Muscle of leg (tissue), 11 donors: Measurements from ENCODE around the gene SLC38A9. TPM values are rescaled to one million over a fixed set of nuclear protein-coding genes. Genes with fewer than 3 reads are reported as not detected.

Experiments used
- DNase-seq: peaks from one replicate; pipeline ENCODE4 v3.0.0; 2013
- H3K27ac ChIP-seq: one replicate; pipeline ENCODE4 v1.5.1; 2013; ENCODE audit warnings: mild to moderate bottlenecking, low read length, control low read depth
- H3K27me3 ChIP-seq: one replicate; pipeline ENCODE4 v1.6.1; 2013; ENCODE audit warnings: low read length; ENCODE audit not compliant: control insufficient read depth, insufficient read depth
- H3K36me3 ChIP-seq: one replicate; pipeline ENCODE4 v1.6.1; 2013; ENCODE audit warnings: low read length; ENCODE audit not compliant: control insufficient read depth, insufficient read depth
- H3K4me1 ChIP-seq: one replicate; pipeline ENCODE4 v1.6.1; 2013; ENCODE audit warnings: low read length; ENCODE audit not compliant: control insufficient read depth, insufficient read depth
- H3K4me3 ChIP-seq: one replicate; pipeline ENCODE4 v1.5.1; 2013; ENCODE audit warnings: low read length, control low read depth
- H3K9me3 ChIP-seq: replicated peaks from 2 replicates; pipeline ENCODE4 v1.6.1; 2013; ENCODE audit warnings: low read depth, low read length; ENCODE audit not compliant: control insufficient read depth
- WGBS: methylation state at CpG from one replicate; pipeline ENCODE4 v1.1.5; 2013; ENCODE audit warnings: missing lambda C conversion rate; ENCODE audit not compliant: insufficient coverage; 5-methylcytosine and 5-hydroxymethylcytosine counted together
- polyA plus RNA-seq, 8 donors: library from polyadenylated mRNA; unstranded; fragments of 120-200 nt; gene quantifications; one replicate each; pipeline versions ENCODE4 v1.2.1 to v1.2.3, GENCODE V29; 2013; ENCODE audit warnings: inconsistent platforms in 1 of 8, low replicate concordance in 1 of 8; ENCODE audit not compliant: insufficient read length in 8 of 8, insufficient read depth in 1 of 8
- total RNA-seq: library from RNA; stranded (reverse); fragments of 120-200 nt; gene quantifications from one replicate; pipeline ENCODE4 v1.2.4, GENCODE V29; 2013

Gene SLC38A9
- total and polyA plus RNA-seq, 9 donors = 10.1 to 21.2 (median 12.0) TPM

DNA sequence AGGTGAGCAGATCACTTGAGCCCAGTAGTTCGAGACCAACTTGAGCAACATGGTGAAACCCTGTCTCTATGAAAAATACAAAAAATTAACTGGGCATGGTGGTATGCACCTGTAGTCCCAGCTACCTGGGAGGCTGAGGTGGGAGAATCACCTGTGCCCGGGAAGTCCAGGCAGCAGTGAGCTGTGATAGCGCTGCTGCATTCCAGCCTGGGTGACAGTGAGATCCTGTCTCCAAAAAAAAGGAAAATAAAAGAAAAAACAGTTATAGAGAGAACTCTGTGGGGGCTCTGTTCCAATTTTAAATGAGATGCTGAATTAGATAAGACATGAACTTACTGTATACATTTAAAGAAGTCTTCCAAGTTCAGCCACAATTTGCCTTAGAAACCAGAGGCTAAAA lies 44.2 kb downstream of the SLC38A9 start:
- no peak for DNase-seq
- Histone ChIP-seq H3K9me3 (no peaks in the 10 kb centered on the region), H3K4me1 (no peaks in the 10 kb centered on the region), H3K27ac (no peak overlapping the region), H3K4me3 (no peak overlapping the region), H3K36me3 (no peaks in the 10 kb centered on the region), H3K27me3 (no peaks in the 10 kb centered on the region)
- 100% methylated on average over 2 of the region's 3 CpGs for WGBS

DNA sequence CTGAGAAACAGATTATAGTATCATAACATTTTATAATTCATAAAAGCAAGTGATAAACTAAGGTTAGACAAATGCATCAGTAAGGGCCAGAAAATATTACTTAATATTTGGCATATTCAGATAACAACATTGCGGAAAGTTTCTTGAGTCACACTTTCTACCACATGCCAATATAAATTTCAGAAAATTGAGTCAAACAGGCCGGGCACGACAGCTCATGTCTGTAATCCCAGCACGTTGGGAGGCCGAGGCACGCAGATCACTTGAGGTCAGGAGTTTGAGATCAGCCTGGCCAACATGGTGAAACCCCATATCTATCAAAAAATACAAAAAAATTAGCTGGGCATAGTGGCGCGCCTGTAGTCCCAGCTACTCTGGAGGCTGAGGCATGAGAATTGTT lies 47.1 kb downstream of the SLC38A9 start:
- Histone ChIP-seq H3K27me3 (no peaks in the 10 kb centered on the region), H3K9me3 (no peaks in the 10 kb centered on the region), H3K36me3 (peaks cover 2% of the 10 kb centered on the region), H3K4me1 (no peaks in the 10 kb centered on the region), H3K4me3 (no peak overlapping the region), H3K27ac (no peak overlapping the region)
- 92% methylated on average over 4 of the region's 8 CpGs for WGBS
- DNase-seq = no peak

- no peak overlapping the region for H3K27ac ChIP-seq
- H3K36me3 ChIP-seq = peaks cover 6% of the 10 kb centered on the region
- no peaks in the 10 kb centered on the region for H3K4me1 ChIP-seq
- DNase-seq = no peak
- no peaks in the 10 kb centered on the region for H3K9me3 ChIP-seq
- H3K27me3 ChIP-seq = no peaks in the 10 kb centered on the region
- WGBS = no CpG with 5 or more reads among the region's 2 CpGs
- no peak overlapping the region for H3K4me3 ChIP-seq
Observed at GRCh38 chr5:55657443-55657842, 54.7 kb downstream of the SLC38A9 start.

DNA sequence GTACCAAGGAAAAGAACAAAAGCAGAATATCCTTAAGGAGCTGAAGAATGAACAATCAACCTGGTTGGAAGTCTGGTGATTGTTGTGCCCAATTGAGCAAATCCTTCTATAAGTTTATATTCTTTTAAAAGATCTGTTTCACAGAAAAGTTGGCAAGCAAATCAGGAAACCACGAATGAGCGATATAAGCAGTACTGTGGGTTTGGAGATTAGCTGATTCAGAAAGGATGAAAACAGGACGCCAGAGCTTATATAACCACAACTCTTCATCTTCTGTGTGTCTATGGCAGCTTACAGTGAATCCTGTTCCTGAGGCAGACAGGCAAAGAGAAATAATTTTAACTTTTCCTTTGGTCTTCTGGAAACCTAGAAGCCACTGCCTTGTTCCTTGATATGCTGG lies 61.7 kb downstream of the SLC38A9 start:
- no CpG with 5 or more reads among the region's 3 CpGs for WGBS
- H3K27me3 ChIP-seq = no peaks in the 10 kb centered on the region
- H3K36me3 ChIP-seq = peaks cover 11% of the 10 kb centered on the region
- H3K27ac ChIP-seq = no peak overlapping the region
- no peak overlapping the region for H3K4me3 ChIP-seq
- DNase-seq = no peak
- no peaks in the 10 kb centered on the region for H3K4me1 ChIP-seq
- no peaks in the 10 kb centered on the region for H3K9me3 ChIP-seq

- peaks cover 11% of the 10 kb centered on the region for H3K36me3 ChIP-seq
- H3K27ac ChIP-seq = no peak overlapping the region
- DNase-seq = no peak
- H3K4me3 ChIP-seq = no peak overlapping the region
- no peaks in the 10 kb centered on the region for H3K9me3 ChIP-seq
- H3K4me1 ChIP-seq = no peaks in the 10 kb centered on the region
- H3K27me3 ChIP-seq = no peaks in the 10 kb centered on the region
Observed at GRCh38 chr5:55649963-55650362, 62.2 kb downstream of the SLC38A9 start.

DNA sequence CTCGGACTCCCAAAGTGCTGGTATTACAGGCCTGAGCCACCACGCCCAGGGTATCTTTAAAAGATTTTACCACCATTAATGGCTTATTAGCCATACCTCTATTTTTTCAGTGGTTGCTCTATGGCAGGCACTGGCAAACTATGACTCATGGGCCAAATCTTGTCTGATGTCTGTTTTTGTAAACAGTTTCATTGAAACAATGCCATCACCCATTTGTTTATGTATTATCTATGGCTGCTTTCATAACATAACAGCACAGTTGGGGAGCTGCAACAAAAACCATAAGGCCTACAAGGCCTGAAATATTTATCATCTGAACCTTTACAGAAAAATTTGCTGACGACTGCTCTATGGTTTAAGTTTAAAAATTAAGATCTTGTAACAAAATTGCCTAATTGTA lies 66.8 kb downstream of the SLC38A9 start:
- Histone ChIP-seq H3K4me3 (no peak overlapping the region), H3K4me1 (no peaks in the 10 kb centered on the region), H3K27ac (no peak overlapping the region), H3K9me3 (no peaks in the 10 kb centered on the region), H3K27me3 (no peaks in the 10 kb centered on the region), H3K36me3 (peaks cover 5% of the 10 kb centered on the region)
- WGBS = 95% methylated on average over 2 of the region's 3 CpGs
- no peak for DNase-seq

DNA sequence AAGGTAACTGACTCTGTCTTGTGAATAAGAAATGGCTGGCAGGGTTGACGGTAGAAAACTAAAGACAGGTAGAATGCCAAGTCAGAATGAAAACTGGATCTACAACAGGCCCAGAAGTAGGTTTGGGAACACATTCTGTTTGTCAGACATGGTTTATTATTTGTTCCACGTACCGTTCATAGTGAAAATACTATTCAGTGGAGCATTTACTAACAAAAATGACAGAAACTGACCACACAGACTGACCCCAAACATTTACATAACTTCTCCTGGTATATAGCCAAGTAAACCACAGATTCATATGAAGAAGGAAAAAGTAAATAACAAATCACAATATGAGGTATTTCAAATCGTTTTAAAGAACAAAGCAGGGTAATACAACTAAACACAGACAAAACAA lies 73.7 kb downstream of the SLC38A9 start:
- no peaks in the 10 kb centered on the region for H3K36me3 ChIP-seq
- H3K4me3 ChIP-seq = no peak overlapping the region
- no peaks in the 10 kb centered on the region for H3K27me3 ChIP-seq
- peak overlapping the region; percentile 83 for H3K27ac ChIP-seq
- 67% methylated on average over 1 of the region's 4 CpGs for WGBS
- no peaks in the 10 kb centered on the region for H3K9me3 ChIP-seq
- DNase-seq = peak; percentile 44
- peaks cover 14% of the 10 kb centered on the region for H3K4me1 ChIP-seq

DNA sequence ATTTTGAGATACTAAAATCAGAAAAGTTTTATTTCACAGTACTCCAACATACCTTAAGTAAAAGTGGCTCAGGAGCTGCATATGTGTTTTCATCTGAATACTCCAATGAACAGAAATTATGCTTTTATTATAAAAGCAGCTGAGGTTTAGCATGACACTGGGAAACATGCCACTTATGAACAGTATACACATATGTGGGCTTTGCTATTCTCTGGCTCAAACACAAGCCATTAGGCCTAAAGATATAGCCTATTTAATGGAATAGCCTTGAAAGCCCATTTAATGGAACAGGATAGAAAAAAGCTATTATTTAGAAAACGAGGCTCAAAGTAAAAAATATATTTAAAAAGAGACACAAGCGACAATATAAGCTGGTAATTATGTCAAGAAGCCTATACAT lies 74.1 kb downstream of the SLC38A9 start:
- no peaks in the 10 kb centered on the region for H3K27me3 ChIP-seq
- peak; percentile 83 for DNase-seq

DNA sequence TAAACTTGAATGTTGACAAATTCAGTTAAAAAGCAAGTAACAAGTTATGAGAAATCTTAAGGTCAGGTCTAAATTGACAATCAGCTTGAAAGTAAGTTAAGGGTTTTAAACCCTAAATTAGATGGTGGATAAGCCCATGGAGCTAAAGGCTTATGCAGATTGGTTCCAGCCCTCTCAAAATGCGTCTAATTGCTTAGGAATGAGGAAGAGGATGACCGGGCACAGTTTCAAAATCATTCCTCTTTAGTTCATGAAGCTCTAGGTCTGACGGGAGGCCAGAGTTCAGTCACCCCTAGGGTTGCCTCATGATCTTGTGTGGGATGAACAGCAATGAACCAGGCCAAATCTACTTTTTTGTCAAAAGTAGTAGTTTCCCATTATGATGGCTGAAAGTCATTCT lies 75.4 kb downstream of the SLC38A9 start:
- Histone ChIP-seq H3K4me1 (peaks cover 22% of the 10 kb centered on the region), H3K4me3 (no peak overlapping the region), H3K27me3 (no peaks in the 10 kb centered on the region), H3K27ac (peak overlapping the region; percentile 83), H3K9me3 (no peaks in the 10 kb centered on the region), H3K36me3 (no peaks in the 10 kb centered on the region)
- WGBS = 50% methylated on average over 1 of the region's 3 CpGs
- DNase-seq = peak; percentile 89

More for the DNA sequence above, 74.1 kb downstream of the SLC38A9 start:
- H3K27ac ChIP-seq = peak overlapping the region; percentile 83
- no CpG with 5 or more reads among the region's 2 CpGs for WGBS
- no peaks in the 10 kb centered on the region for H3K36me3 ChIP-seq
- no peak overlapping the region for H3K4me3 ChIP-seq
- H3K4me1 ChIP-seq = peaks cover 16% of the 10 kb centered on the region
- H3K9me3 ChIP-seq = no peaks in the 10 kb centered on the region

- H3K27me3 ChIP-seq = no peaks in the 10 kb centered on the region
- H3K4me3 ChIP-seq = no peak overlapping the region
- no peaks in the 10 kb centered on the region for H3K9me3 ChIP-seq
- H3K27ac ChIP-seq = peak overlapping the region; percentile 83
- no peaks in the 10 kb centered on the region for H3K36me3 ChIP-seq
- peaks cover 22% of the 10 kb centered on the region for H3K4me1 ChIP-seq
- 29% methylated on average over 2 of the region's 2 CpGs for WGBS
- peak; percentile 96 for DNase-seq
Observed at GRCh38 chr5:55636177-55636576, 75.9 kb downstream of the SLC38A9 start.

DNA sequence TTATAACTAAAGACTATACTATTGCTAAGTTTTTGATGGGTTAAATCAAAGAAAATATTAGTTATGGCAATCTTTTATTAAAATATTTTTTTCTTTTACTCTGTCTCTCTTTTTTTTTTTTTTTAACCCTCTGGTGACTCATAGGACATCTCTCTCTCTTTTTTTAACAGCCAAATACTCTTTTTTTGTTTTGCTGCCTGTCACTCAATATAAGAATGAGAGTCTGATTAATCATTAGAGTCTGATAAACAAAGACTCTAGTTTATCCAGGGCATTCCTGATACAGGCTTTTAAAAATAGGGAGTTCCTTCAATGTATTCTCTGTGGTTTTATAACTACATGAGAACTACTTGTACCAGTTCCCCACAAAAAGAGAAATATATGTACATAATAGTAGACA lies 77.3 kb downstream of the SLC38A9 start:
- H3K9me3 ChIP-seq = no peaks in the 10 kb centered on the region
- H3K36me3 ChIP-seq = no peaks in the 10 kb centered on the region
- peaks cover 22% of the 10 kb centered on the region for H3K4me1 ChIP-seq
- no peak overlapping the region for H3K4me3 ChIP-seq
- no peaks in the 10 kb centered on the region for H3K27me3 ChIP-seq
- DNase-seq = no peak
- peak overlapping the region; percentile 83 for H3K27ac ChIP-seq
